IPS-15b (cell line): Measurements from ENCODE around the gene YARS1.

Experiments used
- H3K27me3 ChIP-seq: one replicate; pipeline ENCODE4 v1.6.1; 2013; ENCODE audit warnings: low read length; ENCODE audit not compliant: control insufficient read depth, insufficient read depth
- H3K36me3 ChIP-seq: one replicate; pipeline ENCODE4 v1.6.1; 2013; ENCODE audit warnings: low read length; ENCODE audit not compliant: control insufficient read depth, insufficient read depth
- H3K4me1 ChIP-seq: one replicate; pipeline ENCODE4 v1.6.1; 2013; ENCODE audit warnings: mild to moderate bottlenecking, low read length; ENCODE audit not compliant: control insufficient read depth, insufficient read depth
- H3K4me3 ChIP-seq: one replicate; pipeline ENCODE4 v1.5.1; 2013; ENCODE audit warnings: low read depth, low read length
- H3K9ac ChIP-seq: one replicate; pipeline ENCODE4 v1.6.1; 2013; ENCODE audit warnings: low read depth, mild to moderate bottlenecking, low read length
- H3K9me3 ChIP-seq: one replicate; pipeline ENCODE4 v1.6.1; 2013; ENCODE audit warnings: mild to moderate bottlenecking, low read length; ENCODE audit not compliant: control insufficient read depth, insufficient read depth

The YARS1 gene

DNA sequence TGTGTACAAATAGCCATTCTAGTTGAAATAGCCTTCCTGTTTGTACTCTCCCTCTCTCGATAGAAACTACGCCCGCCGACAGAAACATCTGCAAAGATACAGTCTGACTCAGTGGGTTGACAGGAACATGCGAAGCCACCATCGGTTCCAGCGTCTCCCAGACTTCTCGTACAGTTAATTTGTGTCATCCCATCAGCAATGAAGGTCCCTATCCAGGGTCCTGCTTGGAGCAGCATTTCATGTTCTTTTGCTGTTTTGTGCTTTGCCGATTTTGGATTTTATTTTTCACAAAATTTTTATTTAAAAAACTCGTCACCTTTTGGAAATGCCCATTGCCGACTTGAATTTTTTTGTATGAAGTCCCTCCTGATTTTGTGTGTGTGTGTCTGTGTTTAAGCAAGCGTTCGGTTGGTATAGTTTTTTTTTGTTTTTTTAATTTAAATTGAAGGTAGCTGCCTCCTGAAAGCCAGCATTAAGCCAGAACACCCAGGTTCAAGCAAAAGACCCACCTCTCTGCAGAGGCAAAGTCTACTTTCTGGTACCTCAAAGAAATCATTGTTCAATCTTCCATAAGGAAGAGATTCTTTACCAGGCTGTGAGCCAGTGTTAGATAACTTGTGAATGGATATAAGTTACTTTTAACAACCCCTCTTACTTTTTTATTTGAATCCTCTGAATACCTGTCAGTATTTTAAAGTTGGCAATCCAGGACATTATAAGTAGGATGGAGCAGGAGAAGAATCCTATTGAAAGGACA, 38.9 kb upstream of the YARS1 start:
- Histone ChIP-seq H3K27me3 (no peaks in the 10 kb centered on the region), H3K9ac (no peak overlapping the region), H3K36me3 (peaks cover 2% of the 10 kb centered on the region), H3K4me1 (no peaks in the 10 kb centered on the region), H3K9me3 (no peaks in the 10 kb centered on the region), H3K4me3 (no peak overlapping the region)

DNA sequence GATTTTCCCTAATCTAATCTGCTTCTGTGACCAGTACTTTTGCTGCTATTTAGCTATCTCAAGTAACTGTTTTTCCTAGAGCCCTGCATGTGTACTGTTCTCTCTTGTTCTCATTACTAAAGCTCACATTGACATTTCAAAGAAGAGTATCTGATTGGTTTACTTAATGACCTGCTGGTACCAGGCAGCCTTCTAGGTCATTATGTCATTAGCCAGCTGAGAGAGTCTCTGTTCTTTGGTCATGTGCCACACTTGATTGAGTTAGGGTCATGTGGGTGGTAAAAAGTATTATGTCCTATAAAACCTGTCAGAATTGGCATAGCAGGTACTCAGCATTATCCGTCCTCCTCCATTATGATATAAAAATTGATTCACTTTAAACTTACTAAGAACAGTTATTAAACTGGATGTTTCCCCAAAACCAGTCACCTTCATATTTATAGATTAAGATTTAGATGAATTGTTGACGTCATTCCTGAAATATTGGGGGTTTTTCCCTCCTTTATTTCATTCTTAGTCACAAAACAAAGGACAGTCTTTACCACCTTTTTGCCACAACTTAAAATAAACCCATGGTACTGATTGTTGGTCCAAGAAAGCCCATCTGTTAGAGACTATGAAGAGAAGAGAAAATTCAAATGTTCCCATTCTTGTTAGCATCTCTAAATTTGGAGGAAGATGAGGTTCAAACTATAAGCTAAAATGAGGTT, 31.4 kb upstream of the YARS1 start:
- no peak overlapping the region for H3K4me3 ChIP-seq
- H3K27me3 ChIP-seq: no peaks in the 10 kb centered on the region
- H3K4me1 ChIP-seq: no peaks in the 10 kb centered on the region
- H3K9ac ChIP-seq: no peak overlapping the region
- H3K9me3 ChIP-seq: no peaks in the 10 kb centered on the region
- no peaks in the 10 kb centered on the region for H3K36me3 ChIP-seq

DNA sequence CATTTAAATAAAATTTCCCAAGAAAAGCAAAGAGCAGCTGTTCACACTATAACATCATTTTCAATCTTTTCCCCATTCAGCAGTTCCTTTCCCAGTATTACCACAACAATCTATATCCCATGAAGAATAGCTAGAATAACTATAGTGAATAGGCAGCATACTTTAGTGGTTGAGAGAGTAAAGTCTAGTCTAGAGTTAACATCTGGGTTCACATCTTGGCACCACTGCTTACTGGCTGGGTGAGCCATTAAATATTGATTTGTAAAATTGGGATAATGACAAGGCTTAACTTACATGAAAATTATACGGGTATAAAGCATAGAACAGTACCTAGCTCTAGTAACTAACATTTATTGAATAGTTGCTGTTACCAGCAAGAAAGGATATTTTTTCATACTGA, 14.7 kb upstream of the YARS1 start:
- Histone ChIP-seq H3K36me3 (peaks cover 5% of the 10 kb centered on the region), H3K9me3 (no peaks in the 10 kb centered on the region), H3K4me1 (no peaks in the 10 kb centered on the region), H3K9ac (no peak overlapping the region), H3K4me3 (no peak overlapping the region), H3K27me3 (no peaks in the 10 kb centered on the region)

DNA sequence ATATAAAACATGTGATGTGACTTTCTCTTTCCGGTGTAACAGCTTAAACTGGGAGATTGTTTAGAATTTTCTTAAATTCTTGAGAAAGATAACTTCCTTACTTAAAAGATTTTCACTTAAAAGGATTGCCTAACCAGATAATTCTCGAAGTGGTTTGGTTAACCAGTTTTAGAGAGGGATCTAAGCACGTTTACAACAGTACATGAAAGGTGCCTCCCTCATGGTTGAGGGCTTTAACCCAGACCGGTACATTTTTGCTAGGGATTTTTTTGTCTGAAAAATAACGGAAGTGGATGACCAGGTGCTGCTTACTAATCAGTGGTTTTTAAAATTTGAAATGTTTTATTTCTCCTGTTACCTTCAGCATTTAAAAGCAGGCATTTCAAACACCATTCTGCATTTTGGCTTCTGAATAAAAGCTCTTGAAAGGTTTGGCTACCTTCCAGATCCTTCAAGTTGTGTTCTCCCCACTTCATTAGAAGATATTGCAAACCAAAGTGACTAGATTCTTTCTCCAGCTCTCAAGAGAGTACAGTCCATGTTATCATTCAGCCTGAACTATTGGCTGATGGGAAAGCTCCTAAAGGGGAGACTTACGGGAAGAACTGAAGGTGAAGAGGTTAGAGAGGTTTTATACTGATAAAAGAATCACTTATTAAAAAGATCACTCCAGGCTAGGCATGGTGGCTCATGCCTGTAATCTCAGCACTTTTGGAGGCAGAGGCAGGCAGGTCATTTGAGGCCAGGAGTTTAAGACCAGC, 13.1 kb upstream of the YARS1 start:
- Histone ChIP-seq H3K36me3 (peaks cover 11% of the 10 kb centered on the region), H3K27me3 (no peaks in the 10 kb centered on the region)

DNA sequence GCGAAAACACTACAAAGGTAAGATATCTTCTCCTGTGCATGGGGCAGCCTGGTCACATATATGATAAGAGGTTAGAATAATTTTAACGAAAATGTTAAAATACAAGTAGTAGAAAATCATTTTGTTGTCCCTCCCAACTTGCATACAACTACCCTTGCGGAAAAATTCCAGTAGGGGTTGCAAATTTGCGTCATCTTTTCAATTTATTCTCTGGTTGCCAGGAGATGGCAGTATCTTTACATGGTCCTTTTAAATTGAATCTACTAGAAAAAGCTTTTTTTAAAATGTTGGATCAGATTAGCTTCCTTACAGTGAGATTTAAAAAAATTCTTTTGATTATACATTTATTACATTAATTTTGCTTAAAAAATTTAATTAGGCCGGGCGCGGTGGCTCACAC, 11.2 kb upstream of the YARS1 start:
- peaks cover 11% of the 10 kb centered on the region for H3K36me3 ChIP-seq
- H3K9ac ChIP-seq: no peak overlapping the region
- H3K4me1 ChIP-seq: no peaks in the 10 kb centered on the region
- H3K9me3 ChIP-seq: no peaks in the 10 kb centered on the region
- no peaks in the 10 kb centered on the region for H3K27me3 ChIP-seq
- no peak overlapping the region for H3K4me3 ChIP-seq

More for the DNA sequence above, 13.1 kb upstream of the YARS1 start:
- Histone ChIP-seq H3K4me3 (no peak overlapping the region), H3K9ac (no peak overlapping the region), H3K9me3 (no peaks in the 10 kb centered on the region), H3K4me1 (no peaks in the 10 kb centered on the region)

DNA sequence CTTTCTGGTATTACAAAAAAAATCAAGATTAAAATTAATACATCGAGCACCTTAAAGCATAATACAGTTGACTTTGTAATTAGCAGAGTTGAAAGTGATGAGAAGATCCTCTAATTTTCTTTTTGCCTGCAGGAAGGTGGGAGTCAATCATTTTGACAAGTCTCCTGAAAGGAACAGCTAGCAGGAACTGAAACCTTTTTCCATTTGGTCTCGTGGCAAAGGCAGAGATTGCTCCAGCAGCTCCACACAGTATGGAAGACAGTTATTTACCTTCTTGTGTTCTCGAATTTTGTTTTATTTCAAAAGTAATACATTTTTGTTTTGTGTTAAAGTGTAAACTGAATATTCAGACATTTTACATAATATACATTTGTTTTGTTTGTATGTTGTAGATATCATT, 8.0 kb upstream of the YARS1 start:
- Histone ChIP-seq H3K36me3 (peaks cover 11% of the 10 kb centered on the region), H3K27me3 (no peaks in the 10 kb centered on the region), H3K4me1 (no peaks in the 10 kb centered on the region), H3K9ac (no peak overlapping the region), H3K4me3 (no peak overlapping the region), H3K9me3 (no peaks in the 10 kb centered on the region)

DNA sequence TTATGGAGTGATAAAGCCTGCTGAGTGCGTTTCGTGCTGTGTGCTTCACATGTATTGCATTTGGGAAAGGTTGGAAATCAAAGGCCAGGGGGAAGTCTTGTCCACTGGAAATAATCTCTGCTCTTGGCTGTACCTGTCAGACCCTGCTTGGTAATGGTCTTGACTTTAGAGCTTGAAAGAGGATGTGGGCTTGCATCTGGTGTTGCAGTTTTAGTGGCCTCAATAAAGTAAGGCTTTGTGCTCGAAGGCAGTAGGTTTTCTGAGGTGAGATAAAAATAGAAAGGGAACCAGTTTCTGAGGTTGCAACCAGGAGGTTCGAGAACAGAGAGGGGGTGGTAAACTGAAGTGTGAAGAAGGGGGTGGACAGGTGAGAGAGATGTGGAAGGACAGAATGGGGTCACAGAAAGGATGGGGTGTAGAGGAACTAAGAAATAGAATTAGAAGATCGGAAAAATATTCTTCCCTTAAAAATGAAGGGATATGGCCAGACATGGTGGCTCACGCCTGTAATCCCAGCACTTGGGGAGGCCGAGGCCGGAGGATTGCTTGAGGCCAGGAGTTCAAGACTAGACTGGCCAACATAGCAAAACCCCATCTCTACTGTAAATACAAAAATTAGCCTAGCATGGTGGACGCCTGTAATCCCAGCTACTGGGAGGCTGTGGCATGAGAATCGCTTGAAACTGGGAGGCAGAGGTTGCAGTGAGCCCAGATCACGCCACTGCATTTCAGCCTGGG, 1.8 kb upstream of the YARS1 start:
- no peaks in the 10 kb centered on the region for H3K27me3 ChIP-seq
- peak overlapping the region; percentile 69 for H3K4me3 ChIP-seq
- peak overlapping the region; percentile 82 for H3K9ac ChIP-seq
- peaks cover 8% of the 10 kb centered on the region for H3K4me1 ChIP-seq
- no peaks in the 10 kb centered on the region for H3K9me3 ChIP-seq
- H3K36me3 ChIP-seq: no peaks in the 10 kb centered on the region

DNA sequence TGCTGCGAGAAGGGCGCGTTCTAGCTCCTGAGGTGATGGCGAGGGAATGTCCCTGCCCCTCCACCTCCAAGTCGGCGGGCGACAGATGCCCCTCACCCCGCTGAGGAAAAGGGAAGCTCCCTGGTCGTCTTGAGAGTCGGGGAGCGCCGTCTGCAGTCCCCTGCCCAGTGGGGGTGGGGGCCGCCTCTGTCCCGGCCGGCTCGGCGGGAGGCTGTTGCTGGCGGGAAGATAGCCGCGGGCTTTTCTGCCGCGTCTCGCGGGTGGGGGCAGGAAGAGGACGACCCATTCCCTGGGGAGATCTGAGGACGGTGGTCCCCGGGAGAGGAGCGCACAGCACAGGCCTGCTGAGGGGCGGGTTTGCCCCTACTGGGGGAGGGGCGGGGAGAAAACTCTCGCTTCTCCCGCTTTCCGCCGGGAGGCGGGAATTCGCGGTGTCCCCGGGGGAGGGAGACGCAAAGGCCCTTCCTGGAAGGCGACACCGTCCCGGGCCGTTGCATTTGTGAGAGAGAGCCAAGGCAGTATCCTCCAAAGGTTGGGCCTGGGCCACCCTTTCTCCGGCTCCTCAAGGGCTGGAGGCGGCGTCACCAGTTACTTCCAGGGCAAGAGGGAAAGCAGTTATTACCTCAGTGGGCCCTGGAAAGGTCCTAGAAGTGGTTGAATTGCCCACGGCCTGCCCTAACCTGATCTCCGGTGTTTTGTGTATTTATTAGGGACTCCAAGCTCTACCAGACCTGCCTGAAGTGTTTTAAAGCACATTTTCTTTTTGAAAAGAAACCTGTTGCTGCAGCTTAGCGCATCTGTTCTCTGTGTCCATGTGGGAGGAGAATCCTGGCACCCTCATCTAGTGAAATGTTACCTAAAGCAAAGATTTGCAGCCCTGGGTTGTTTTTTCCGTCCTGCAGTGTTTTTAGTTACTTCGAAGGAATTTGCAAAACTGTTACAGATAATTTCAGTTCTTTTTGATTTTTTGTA, 943 bp upstream of the YARS1 start:
- H3K9me3 ChIP-seq: no peaks in the 10 kb centered on the region
- peak overlapping the region; percentile 82 for H3K9ac ChIP-seq
- H3K27me3 ChIP-seq: no peaks in the 10 kb centered on the region
- peak overlapping the region; percentile 69 for H3K4me3 ChIP-seq
- no peaks in the 10 kb centered on the region for H3K36me3 ChIP-seq
- H3K4me1 ChIP-seq: peaks cover 8% of the 10 kb centered on the region

DNA sequence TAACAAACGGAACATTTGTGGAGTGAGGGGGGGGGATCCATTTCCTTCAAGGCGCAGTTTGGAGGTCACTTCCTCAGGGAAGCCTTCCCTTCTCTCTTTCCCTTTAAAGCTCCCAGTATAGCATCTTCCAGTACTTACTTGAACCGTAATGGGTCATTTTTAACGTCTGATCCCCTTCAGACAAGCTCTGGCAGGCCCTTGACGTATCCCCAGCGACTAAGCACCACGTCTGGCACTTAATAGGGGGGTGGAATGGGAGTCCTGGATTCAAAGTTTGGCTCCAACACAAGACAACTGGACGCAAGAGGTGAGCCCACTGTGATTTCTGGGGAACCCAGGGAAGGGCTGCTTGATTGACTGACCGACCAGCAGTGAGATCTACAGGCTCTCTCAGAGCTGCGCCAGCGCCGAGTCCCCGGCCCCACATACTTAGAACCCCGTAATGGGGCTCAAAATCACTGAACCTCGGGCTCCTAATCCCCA, 441 bp downstream of the YARS1 start:
- peaks cover 16% of the 10 kb centered on the region for H3K4me1 ChIP-seq
- peak overlapping the region; percentile 92 for H3K4me3 ChIP-seq
- H3K9me3 ChIP-seq: no peaks in the 10 kb centered on the region
- no peaks in the 10 kb centered on the region for H3K27me3 ChIP-seq
- peak overlapping the region; percentile 94 for H3K9ac ChIP-seq
- H3K36me3 ChIP-seq: no peaks in the 10 kb centered on the region

DNA sequence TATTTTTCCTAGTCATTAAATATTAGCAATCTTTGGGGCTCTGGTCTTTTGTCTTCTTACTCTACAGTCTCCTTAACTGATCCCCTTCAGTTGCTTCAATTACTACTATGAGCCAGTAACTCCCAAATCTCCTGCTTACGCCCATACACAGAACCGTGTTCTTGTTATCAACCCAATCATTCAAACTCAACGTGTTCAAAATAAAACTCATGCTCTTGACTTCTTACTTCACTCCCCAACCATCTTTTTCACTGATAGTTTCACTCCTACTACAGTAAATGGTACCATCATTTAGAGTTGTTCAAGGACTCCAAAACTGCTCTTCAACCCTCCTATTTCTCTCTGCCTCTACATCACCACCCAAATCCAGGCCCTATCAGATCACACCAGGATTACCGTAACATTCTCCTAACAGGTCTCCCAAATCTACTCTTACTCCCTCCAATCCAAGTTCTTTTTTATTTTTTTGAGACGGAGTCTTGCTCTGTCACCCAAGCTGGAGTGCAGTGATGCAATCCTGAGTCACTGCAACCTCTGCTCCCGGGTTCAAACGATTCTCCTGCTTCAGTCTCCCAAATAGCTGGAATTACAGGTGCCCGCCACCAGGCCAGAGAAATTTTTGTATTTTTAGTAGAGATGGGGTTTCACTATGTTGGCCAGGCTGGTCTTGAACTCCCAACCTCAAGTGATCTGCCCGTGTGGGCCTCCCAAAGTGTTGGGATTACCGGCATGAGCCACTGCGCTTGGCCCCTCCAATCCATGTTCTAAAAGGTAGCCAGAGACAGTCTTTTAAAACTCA, 3.0 kb downstream of the YARS1 start:
- Histone ChIP-seq H3K9me3 (no peaks in the 10 kb centered on the region), H3K4me1 (peaks cover 16% of the 10 kb centered on the region), H3K4me3 (no peak overlapping the region), H3K27me3 (no peaks in the 10 kb centered on the region), H3K36me3 (peaks cover 12% of the 10 kb centered on the region), H3K9ac (peak overlapping the region; percentile 2)
